Left lung (tissue), 10 donors: ENCODE data around the gene CBFA2T2. TPM values are rescaled to one million over a fixed set of nuclear protein-coding genes. Genes with fewer than 3 reads are reported as not detected.

ENCODE experiments used
- ATAC-seq: fragments of 200-7000 bp; cut with Tn5 transposase; one replicate; pipeline ENCODE4 v1.9.1; 2020; ENCODE audit warnings: moderate library complexity
- DNase-seq, 4 donors: peaks; one replicate each; pipeline ENCODE4 v3.0.0-alpha.2; 2013 to 2020
- H3K27ac ChIP-seq, 2 donors: fragments of 200-600 bp; sonication (generic) in 1 of 2; one replicate each; pipeline versions ENCODE4 v1.5.0 to v1.8.0; 2020 to 2021
- H3K27me3 ChIP-seq, 2 donors: fragments of 200-600 bp; sonication (generic) in 1 of 2; one replicate each; pipeline versions ENCODE4 v1.5.0 to v1.8.0; 2020 to 2021
- H3K36me3 ChIP-seq, 2 donors: fragments of 200-600 bp; sonication (generic) in 1 of 2; one replicate each; pipeline versions ENCODE4 v1.5.0 to v1.8.0; 2020 to 2021
- H3K4me1 ChIP-seq, 2 donors: fragments of 200-600 bp; one replicate each; pipeline ENCODE4 v1.8.0; 2021
- H3K4me3 ChIP-seq, 2 donors: fragments of 200-600 bp; sonication (generic) in 1 of 2; one replicate each; pipeline versions ENCODE4 v1.5.0 to v1.8.0; 2020 to 2021; ENCODE audit warnings: mild to moderate bottlenecking in 1 of 2
- H3K9me3 ChIP-seq, 2 donors: fragments of 200-600 bp; sonication (generic) in 1 of 2; one replicate each; pipeline versions ENCODE4 v1.5.0 to v1.8.0; 2020 to 2021
- intact Hi-C, 2 donors: fragments of 100-400 bp; cut with DNase I; formaldehyde crosslinking; loops; one replicate each; pipeline versions ENCODE4 v1.11.2 to v1.14.2; 2022
- polyA plus RNA-seq, 6 donors: library from polyadenylated mRNA; unstranded; fragments of 120-200 nt; gene quantifications; one replicate each; pipeline ENCODE4 v1.2.1, GENCODE V29; 2013; ENCODE audit not compliant: insufficient read length in 6 of 6
- total RNA-seq, 2 donors: library from RNA; stranded (reverse); fragmentation: NEBNext Ultra II Directional; extraction: Animal tissue kit (Norgen Biotek cat#: 25700); gene quantifications; one replicate each; pipeline ENCODE4 v1.2.1, GENCODE V29; 2021
- TF ChIP-seq, protein P1 (sequence below), 2 donors: fragments of 200-600 bp; sonication (generic) in 1 of 2; IDR thresholded peaks; one replicate each; pipeline versions ENCODE4 v1.5.0 to v1.8.0; 2021; ENCODE audit warnings: antibody characterized with exemption in 2 of 2
- donor health status: DM: no; HTN: yes; CAD: no.
- donor health status: DM: no; HTN: no; CAD: no.

Gene CBFA2T2
- total and polyA plus RNA-seq, 8 donors, result 11.9 to 54.4 (median 43.8) TPM

DNA sequence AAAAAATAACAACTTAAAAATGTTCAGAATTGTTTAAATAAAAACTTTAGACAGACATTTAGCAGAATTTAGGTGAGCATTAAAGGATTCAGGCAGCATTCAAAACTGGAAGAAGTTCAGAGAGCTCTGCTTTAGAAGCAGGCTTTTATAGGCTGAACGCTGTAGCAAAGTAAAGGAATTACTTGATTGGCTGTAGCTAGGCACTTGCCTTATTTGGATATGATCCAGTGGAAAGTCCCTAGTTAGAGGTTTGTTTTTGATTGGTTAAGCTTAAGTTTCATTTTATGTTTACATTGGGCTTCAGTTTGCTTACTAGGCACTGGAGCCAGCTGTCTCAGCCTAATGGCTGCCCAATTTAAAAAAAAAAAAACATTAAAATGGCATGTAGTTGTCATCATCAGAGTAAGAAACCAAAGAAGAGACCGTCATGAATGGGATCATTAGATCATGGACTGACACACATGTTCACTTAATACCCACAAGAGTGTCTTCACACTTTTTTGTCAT, 65.1 kb downstream of the CBFA2T2 start:
- H3K27ac ChIP-seq, result peak overlapping the region; percentile 3 to 58
- intact Hi-C loops, result no loop called here
- no peak overlapping the region for H3K4me3 ChIP-seq
- H3K36me3 ChIP-seq, result peaks cover 0 to 14% of the 10 kb centered on the region in 2 donors
- no peaks in the 10 kb centered on the region for H3K27me3 ChIP-seq
- DNase-seq, result peak in 2 of 4 donors; percentile 71 to 89
- peak; percentile 96 for ATAC-seq
- peaks cover 0 to 20% of the 10 kb centered on the region in 2 donors for H3K4me1 ChIP-seq
- TF ChIP-seq, protein P1, sequence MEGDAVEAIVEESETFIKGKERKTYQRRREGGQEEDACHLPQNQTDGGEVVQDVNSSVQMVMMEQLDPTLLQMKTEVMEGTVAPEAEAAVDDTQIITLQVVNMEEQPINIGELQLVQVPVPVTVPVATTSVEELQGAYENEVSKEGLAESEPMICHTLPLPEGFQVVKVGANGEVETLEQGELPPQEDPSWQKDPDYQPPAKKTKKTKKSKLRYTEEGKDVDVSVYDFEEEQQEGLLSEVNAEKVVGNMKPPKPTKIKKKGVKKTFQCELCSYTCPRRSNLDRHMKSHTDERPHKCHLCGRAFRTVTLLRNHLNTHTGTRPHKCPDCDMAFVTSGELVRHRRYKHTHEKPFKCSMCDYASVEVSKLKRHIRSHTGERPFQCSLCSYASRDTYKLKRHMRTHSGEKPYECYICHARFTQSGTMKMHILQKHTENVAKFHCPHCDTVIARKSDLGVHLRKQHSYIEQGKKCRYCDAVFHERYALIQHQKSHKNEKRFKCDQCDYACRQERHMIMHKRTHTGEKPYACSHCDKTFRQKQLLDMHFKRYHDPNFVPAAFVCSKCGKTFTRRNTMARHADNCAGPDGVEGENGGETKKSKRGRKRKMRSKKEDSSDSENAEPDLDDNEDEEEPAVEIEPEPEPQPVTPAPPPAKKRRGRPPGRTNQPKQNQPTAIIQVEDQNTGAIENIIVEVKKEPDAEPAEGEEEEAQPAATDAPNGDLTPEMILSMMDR (IDR thresholded peaks at IDR 0.05), result no peak
- no peaks in the 10 kb centered on the region for H3K9me3 ChIP-seq

DNA sequence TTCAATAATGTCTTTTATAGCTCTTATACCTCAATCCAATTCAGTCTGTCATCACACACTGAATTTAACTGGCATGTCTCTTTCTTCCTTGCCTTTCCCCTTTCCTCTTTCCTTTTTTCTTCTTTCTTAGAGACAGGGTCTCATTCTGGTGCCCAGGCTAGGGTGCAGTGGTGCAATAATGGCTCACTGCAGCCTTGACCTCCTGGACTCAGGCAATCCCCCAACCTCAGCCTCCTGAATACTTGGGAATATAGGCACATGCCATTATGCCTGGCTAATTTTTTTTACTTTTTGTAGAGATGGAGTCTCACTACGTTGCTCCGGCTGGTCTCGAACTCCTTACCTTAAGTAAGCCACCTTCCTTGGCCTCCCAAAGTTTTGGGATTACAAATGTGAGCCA, 65.9 kb downstream of the CBFA2T2 start:
- DNase-seq (no peak), ATAC-seq (no peak)
- H3K27ac ChIP-seq, result peak overlapping the region; percentile 3 to 58
- H3K9me3 ChIP-seq, result no peaks in the 10 kb centered on the region
- no peak overlapping the region for H3K4me3 ChIP-seq
- TF ChIP-seq, protein P1 (IDR thresholded peaks at IDR 0.05), result no peak
- intact Hi-C loops, result no loop called here
- peaks cover 0 to 13% of the 10 kb centered on the region in 2 donors for H3K36me3 ChIP-seq
- H3K4me1 ChIP-seq, result peaks cover 0 to 20% of the 10 kb centered on the region in 2 donors
- no peaks in the 10 kb centered on the region for H3K27me3 ChIP-seq

DNA sequence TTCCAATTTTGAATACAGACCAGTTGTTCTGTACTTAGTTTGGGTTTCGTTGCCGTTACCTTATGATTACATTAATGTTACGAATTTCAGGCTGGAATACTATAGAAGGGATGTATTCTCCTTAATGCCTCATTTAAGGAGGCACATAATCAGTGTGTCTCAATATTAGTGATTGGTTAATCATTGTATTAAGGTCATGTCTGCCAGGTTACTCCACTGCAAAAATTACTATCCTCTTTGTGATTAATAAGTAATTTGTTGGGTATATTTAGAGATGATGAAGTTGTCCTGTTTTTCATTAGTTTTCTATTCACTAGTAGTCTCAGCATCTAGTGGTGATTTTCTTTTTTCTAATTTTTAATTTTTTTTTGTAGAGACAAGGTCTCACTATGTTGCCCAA, 66.3 kb downstream of the CBFA2T2 start:
- DNase-seq, result no peak
- peaks cover 0 to 20% of the 10 kb centered on the region in 2 donors for H3K4me1 ChIP-seq
- no peaks in the 10 kb centered on the region for H3K27me3 ChIP-seq
- H3K9me3 ChIP-seq, result no peaks in the 10 kb centered on the region
- no peak overlapping the region for H3K27ac ChIP-seq
- intact Hi-C loops, result no loop called here
- peaks cover 0 to 9% of the 10 kb centered on the region in 2 donors for H3K36me3 ChIP-seq
- ATAC-seq, result no peak
- TF ChIP-seq, protein P1 (IDR thresholded peaks at IDR 0.05), result no peak
- H3K4me3 ChIP-seq, result no peak overlapping the region

DNA sequence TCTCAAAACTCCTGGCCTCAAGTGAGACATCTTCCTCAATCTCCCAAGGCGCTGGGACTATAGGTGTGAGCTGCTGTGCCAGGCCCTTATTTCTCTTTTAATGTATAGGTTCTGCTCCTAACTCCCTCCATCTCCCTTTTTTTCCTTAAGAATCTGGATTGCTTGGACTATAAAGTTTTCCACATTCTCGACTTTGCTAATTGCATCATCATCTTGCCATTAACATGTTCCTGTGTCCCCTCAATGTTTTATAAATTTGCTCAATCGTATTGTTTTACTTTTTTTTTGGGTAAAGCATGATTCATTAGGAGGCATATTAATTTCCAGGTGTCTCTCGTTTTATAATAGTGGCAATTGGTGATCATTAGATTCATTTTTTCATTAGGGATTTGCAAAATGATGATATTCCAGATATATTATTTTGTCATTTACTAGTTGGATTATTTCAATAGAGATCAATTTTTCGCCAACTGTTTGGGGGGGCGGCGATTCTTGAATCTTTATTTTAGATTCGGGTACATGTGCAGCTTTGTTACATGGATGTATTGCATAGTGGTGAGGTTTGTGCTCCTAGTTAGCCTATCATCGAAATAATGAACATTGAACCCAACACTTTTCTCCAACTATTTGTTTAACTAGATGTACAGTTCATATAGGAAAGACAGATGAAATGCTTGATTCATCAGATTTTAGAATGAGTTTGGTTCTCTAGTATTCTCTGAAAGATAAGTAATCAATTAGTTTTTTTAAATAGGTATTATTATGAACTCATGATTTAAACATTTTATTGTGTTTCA, 68.7 kb downstream of the CBFA2T2 start:
- intact Hi-C loops, result no loop called here
- DNase-seq (no peak), ATAC-seq (no peak)
- Histone ChIP-seq H3K27ac (no peak overlapping the region), H3K4me1 (peaks cover 0 to 28% of the 10 kb centered on the region in 2 donors), H3K27me3 (no peaks in the 10 kb centered on the region), H3K9me3 (no peaks in the 10 kb centered on the region), H3K36me3 (peaks cover 0 to 6% of the 10 kb centered on the region in 2 donors), H3K4me3 (no peak overlapping the region)
- TF ChIP-seq, protein P1 (IDR thresholded peaks at IDR 0.05), result no peak

DNA sequence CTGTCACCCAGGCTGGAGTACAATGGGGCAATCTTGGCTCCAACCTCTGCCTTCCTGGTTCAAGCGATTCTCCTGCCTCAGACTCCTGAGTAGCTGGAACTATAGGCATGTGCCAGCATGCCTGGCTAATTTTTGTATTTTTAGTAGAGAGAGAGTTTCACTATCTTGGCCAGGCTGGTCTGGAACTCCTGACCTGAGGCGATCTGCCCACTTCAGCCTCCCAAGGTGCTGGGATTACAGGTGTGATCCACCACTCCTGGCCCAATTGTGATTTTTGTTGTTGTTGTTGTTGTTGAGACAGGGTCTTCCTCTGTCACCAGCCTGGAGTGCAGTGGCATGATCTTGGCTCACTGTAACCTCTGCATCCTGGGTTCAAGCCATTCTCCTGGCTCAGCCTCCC, 69.3 kb downstream of the CBFA2T2 start:
- no peak for DNase-seq
- Histone ChIP-seq H3K36me3 (peaks cover 0 to 6% of the 10 kb centered on the region in 2 donors), H3K4me1 (peaks cover 0 to 26% of the 10 kb centered on the region in 2 donors), H3K27me3 (no peaks in the 10 kb centered on the region), H3K9me3 (no peaks in the 10 kb centered on the region), H3K27ac (no peak overlapping the region), H3K4me3 (no peak overlapping the region)
- ATAC-seq, result no peak
- intact Hi-C loops, result no loop called here
- TF ChIP-seq, protein P1 (IDR thresholded peaks at IDR 0.05), result no peak
